SKM-1 (cell line): ENCODE measurements around the gene SLC15A5.

Experiments used
- DNase-seq: peaks from one replicate; lab custom pipeline; 2025; ENCODE audit not compliant: unreplicated experiment; lab: John Stamatoyannopoulos, UW

Gene SLC15A5

GRCh38 chr12:16261944-16262475 is 15.5 kb downstream of the SLC15A5 start:
- DNase-seq, result no peak

GRCh38 chr12:16260206-16260605 is 17.3 kb downstream of the SLC15A5 start:
- DNase-seq, result no peak

GRCh38 chr12:16258963-16259362 is 18.5 kb downstream of the SLC15A5 start:
- DNase-seq, result no peak

GRCh38 chr12:16246264-16246663 is 31.2 kb downstream of the SLC15A5 start:
- DNase-seq, result no peak

- no peak for DNase-seq
These were observed 32.3 kb downstream of the SLC15A5 start for GRCh38 chr12:16245209-16245608.

GRCh38 chr12:16243487-16244412 is 33.7 kb downstream of the SLC15A5 start:
- DNase-seq, result no peak

GRCh38 chr12:16241346-16241745 is 36.1 kb downstream of the SLC15A5 start:
- DNase-seq, result no peak

- no peak for DNase-seq
These were observed 38.8 kb downstream of the SLC15A5 start for GRCh38 chr12:16238661-16239060.

GRCh38 chr12:16229676-16230075 is 47.8 kb downstream of the SLC15A5 start:
- no peak for DNase-seq

- no peak for DNase-seq
These were observed 49.4 kb downstream of the SLC15A5 start for GRCh38 chr12:16228067-16228466.

- no peak for DNase-seq
These were observed 51.8 kb downstream of the SLC15A5 start for GRCh38 chr12:16225692-16226091.

GRCh38 chr12:16224196-16224595 is 53.3 kb downstream of the SLC15A5 start:
- DNase-seq, result no peak

GRCh38 chr12:16221776-16222175 is 55.7 kb downstream of the SLC15A5 start:
- DNase-seq, result no peak

- DNase-seq, result no peak
These were observed 57.4 kb downstream of the SLC15A5 start for GRCh38 chr12:16220120-16220519.

GRCh38 chr12:16218934-16219751 is 58.3 kb downstream of the SLC15A5 start:
- DNase-seq, result no peak

- no peak for DNase-seq
These were observed 59.3 kb downstream of the SLC15A5 start for GRCh38 chr12:16218234-16218633.

- no peak for DNase-seq
These were observed 65.8 kb downstream of the SLC15A5 start for GRCh38 chr12:16211731-16212130.

- DNase-seq, result no peak
These were observed 78.6 kb downstream of the SLC15A5 start for GRCh38 chr12:16198884-16199283.

GRCh38 chr12:16197600-16197999 is 79.9 kb downstream of the SLC15A5 start:
- DNase-seq, result no peak

- DNase-seq, result no peak
These were observed 87.6 kb downstream of the SLC15A5 start for GRCh38 chr12:16189849-16190248.

- no peak for DNase-seq
These were observed 89.8 kb downstream of the SLC15A5 start for GRCh38 chr12:16187660-16188059.

- no peak for DNase-seq
These were observed 92.8 kb downstream of the SLC15A5 start for GRCh38 chr12:16184681-16185080.
